ENCODE measurements around the gene FEZF1.

Gene FEZF1

DNA sequence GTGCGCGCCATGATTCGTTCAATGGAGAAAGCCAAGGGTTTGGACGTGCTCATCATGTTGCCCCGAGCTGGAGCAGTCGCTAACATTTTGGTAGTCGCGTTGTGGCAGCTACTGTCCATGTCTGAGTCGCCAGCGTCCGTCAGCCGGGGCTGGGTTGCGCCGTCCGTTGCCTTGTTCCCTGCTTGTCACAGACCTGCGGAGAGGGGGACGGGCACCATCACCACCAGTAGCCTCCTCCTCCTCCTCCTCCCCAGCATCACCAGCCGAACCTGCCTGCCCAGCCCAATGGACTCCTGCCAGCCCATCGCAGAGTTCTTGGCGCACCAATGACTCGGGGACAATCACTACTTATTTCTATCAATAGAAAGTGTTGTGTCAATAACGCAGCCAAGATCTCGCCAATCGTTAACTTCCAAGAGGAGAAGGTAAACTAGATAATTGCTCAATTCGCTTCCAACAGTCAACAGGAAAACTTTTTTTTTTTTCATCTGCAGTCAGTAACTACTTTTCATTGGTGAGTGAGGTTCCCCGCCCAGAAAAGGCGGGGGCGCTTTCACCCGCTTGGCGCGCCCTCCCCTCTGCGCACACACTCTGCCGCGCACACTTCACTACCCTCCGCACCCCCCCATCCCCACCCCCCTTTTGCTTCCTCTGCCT is at the start of gene FEZF1:
Gene FEZF1, minus strand, starts transcription at position 432 of the 657 bp plus-strand sequence. Its CDS starts 313 bp downstream, at position 119.
- DNase-seq: no peak

DNA sequence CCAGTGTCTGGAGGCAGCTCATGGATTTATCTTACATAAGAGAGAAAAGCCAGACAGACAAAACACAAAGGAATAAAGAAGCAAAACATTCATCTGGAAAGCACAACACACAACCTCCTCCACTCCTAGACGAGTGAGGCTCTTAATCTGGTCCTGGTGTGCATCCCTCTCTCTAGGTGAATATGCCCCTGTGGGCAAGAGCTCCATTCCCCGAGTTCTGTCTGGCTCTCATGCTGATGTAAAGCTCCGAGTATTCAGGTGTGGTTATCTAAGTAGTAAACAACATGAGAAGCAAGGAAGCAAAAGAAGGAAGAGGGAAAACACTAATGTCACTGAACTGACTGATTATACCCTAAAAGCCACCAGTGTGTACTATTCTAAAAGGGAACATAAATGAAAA is 47.9 kb upstream of the FEZF1 start:
- DNase-seq: no peak

DNA sequence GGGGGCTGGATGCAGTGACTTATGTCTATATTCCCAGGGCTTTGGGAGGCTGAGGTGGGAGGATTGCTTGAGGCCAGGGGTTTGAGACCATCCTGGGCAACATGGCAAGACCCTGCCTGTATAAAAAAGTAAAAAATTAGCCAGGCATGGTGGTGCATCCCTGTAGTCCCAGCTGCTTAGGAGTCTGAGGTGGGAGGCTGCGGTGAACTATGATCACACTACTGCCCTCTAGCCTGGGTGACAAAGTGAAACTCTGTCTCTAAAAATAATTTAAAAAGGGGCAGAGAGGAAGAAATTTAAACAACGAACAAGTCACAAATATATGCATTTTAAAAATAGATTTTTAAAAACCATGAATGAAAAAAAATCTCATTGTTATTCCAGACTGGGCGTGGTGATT is 46.2 kb upstream of the FEZF1 start:
- DNase-seq: no peak

DNA sequence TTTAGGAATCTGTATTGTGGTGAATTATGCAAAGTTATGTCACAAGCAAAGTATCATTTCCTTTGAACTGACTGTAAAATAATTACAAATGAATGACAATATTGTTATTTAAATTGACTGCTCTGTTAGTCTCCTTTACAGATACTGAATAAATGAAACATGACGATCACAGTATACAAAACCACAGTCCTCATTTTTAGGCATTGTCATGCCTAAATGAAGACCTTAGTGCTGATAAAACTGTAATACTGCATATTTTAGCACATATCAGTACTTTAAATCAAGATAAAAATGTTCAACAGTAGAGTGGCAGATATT is 39.7 kb upstream of the FEZF1 start:
- no peak for DNase-seq

DNA sequence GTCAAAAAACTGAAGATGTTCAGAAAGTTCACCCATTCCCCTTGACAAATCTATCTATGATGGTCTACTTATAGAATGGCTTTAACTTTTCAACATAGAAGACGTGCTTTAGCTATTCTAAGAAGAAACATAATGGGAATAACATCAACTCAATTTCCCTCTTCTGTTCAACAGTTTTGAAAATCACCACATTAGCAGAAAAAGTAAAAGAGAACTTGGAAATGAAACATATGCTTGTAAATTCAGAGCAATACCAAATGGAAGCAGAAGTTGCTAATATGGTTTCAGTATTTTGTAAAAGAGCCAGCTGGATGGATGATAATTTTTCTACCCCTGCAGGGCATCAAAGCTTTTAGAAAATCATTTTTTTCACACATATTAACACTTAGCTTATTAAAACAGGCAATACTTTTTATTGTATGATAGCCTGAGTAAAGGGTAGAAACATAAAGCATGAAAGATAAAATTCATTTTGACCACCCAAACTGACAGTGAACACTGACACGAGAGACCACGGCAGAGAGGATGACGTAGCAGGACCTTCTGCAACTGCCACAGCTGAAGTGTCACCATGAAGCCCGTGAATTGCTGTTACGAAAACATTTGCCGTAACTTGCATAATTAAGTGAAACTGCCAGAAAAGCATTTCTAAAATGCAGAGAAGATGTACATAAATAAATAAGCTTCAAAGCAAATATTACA is 39.2 kb upstream of the FEZF1 start:
- DNase-seq: no peak

DNA sequence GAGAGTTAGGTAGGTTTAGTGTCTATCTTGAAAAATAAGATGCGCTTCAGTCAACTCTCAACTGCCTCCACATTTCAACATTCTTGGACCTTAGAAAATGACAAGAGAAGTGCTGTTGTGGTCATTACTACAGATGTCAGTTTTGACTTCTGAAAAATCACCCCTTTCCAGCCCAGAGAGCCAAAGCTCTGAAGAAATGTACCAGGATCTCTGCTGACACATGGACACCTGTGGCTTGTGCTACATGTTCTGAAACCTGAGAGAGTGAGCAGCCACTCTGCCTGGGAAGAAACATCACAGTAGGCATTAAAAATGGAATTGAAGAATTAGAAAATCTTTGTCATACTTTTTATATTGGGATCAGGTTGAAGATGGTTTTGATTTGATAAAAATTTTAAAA is 35.9 kb upstream of the FEZF1 start:
- DNase-seq: no peak

DNA sequence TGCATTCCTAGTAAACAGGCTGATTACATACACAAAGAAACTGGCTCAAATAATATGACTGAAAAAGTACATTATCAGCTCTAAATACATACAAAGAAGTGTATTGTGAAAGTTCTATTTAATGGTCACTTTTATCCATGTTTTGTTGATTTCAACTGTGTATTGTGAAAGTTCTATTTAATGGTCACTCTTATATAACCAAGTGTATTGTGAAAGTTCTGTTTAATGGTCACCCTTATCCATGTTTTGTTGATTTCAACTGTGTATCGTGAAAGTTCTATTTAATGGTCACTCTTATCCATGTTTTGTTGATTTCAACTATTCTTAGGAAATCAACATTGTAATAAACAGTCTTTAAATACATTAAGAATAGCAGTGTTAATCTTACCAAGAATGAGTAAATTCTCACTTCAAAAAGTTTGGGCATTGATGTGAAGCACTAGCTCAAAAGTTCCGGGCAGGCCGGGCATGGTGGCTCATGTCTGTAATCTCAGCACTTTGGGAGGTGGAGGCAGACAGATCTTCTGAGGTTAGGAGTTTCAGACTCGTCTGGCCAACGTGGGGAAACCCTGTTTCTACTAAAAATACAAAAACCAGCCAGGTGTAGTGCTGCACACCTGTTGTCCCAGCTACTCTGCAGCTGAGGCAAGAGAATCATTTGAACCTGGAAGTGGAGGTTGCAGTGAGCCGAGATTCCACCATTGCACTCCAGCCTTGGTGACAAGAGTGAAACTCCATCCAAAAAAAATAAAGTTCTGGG is 34.8 kb upstream of the FEZF1 start:
- DNase-seq: no peak

DNA sequence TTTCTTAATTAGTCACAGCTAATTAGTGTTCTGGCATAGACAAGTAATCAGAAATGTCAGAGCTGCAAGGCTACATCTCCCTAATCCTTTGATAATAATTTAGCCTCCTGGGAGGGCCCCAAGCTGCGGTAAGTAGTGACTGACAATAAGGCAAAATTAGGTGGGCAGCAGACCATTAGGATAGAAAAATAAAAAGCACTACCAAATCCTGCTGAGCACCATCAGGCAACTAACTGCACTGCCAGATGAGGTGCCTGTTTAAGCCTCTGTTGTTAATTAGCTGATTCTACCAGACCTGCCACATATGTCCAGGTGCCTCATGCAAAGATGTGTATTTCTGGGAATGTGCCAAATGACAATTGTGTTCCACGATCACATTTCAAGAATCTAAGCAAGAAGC is 32.5 kb upstream of the FEZF1 start:
- no peak for DNase-seq

DNA sequence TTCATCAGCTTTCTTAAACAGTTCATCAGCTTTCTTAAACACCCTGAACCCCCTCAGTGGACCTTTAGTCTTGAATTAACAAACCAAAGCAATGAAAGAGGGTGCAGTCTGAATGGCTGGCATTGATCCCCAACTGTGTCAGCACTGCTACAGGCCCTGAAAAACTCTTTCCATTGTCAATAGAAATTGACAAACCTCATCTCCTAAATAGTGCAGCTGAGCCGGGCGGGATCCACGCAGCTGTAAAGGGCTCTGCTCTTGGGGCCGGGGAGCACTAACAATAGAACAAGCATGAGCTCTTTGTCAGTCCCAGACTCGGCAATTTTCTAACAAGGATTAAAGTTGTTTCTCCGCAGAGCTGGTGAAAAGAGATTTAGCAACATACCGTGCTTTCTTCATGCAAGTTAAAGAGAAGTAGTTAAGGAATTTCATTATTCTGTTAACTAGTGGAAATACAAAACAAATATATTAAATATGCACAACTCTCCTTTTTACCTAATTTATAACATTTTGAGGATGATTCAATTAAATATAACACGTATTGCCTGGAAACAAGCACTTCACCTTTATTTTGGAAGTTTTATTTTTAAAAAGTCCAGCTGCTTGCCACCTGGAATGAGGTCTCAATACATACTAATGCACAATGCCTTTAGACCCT is 24.7 kb upstream of the FEZF1 start:
- DNase-seq: no peak

DNA sequence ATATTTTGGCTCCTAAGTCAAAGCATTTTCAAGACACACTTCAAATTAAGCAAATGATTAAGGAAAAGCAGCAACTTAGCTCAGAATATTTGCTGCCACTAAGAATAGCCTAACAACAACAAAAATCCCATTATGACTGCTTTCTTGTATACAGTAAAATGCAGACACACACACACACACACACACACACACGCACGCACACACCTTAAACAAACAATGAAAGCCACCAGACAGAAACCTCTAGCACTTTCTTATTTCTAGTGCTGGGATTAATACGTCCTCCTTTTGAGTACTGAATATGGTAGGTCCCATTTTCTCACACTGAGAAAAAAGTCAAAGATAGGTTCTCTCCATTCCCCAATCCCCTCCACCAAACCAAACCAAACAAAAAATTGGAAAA is 23.4 kb upstream of the FEZF1 start:
- no peak for DNase-seq

DNA sequence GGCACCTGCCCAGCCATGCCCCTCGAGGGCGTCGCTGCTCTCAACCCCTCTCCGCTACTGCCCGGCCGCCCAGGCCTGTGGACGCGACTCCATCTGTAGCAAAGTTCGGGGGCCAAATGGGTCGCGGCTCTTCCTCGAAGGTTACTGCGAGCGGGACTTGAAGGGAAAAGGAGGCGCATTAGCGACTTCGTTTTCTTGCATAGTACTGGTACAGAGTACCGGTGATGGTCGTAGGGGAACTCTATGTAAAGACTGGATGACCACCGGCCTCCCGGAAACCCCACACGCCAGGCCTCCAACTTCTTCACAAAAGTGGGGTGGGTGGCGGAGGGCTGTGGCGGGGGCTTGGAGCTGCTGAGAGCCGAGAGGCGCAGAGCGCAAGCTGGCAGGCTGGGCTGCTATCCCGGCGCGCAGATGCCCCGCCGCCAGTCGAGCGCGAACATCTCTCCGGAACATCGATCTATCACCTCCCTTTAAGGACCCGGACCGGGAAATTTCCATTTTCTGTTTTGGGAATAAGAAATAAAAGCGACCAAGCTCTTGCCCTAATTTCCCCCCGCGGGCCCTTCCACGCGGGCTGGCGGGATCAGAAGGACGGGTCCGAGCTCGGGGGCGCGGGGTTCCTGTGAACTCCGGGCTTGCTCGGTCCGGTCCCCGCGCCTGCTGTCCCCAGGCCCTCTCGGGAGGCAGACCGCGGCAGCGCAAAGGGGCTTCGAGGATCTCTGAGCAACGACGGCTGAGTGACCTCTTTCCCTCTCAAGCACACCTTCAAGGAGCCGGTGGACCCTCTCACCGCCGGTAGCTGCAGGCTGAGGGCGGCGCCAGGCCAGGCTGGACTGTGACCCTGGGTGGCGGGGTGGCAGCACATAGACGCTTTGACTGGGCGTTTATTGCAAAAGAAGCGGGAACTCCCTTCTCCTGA is 12.2 kb upstream of the FEZF1 start:
- DNase-seq: no peak

DNA sequence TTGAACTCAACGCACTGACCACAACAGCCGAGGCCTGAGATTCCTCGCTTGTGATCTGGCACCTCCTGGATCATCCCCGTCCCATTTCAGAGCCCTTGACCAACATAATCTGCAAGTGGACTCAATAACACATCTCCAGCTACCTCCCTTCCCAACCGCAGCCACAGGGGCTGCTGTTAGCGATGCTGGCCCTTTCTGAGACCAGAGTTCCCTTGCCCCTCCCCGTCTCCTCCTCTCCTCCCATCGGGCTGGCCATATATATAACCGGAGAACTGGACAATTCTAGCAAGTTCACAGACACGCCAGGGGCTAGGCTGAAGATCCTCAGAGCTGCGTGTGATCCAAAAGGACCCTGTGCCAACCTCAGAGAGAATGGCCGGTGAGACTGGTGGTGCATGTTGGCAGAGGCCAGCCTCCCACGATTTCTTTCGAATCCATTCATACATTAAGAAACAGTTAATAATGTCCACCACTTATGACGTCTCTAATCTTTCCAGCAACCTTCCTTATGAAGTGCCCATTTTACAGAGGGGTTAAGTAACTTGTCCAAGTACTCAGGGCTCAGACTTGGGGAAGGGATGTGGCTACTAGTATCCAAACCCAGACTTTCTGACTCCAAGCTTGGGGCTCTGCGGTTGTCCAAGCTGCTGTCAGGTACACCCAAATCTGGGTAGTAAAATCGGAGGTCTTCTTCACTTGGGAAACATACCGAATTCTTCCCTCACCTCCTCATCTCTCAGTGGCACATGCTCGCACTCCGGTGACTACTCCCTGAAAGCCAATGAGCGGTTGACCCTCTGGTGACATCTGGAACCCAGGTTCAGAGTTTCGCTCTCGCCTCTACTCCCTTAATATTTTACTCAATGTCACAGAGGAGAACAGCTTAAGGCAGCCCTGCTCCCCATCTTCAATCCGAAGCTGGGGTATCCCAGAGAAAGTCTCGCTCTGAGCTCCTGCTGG is 11.2 kb upstream of the FEZF1 start:
- DNase-seq: no peak

DNA sequence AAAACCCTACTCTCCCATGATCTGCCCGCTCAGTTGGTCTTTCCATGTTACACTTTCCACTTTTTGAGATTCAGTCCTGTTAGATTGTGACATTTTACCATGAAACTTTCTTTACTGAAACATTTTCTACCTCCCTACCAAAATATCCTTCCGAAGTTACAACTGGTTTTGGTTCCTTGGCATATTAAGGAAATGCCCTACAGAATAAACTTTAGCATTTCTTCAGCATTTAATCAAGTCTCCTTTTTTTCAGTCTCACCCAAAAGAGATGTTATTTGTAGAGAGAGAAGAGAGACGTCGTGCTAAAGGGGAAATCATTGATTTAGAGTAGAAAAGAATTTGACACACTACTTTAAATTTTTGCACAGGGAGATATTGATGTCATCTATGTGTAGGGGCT is 9.7 kb upstream of the FEZF1 start:
- DNase-seq: no peak

DNA sequence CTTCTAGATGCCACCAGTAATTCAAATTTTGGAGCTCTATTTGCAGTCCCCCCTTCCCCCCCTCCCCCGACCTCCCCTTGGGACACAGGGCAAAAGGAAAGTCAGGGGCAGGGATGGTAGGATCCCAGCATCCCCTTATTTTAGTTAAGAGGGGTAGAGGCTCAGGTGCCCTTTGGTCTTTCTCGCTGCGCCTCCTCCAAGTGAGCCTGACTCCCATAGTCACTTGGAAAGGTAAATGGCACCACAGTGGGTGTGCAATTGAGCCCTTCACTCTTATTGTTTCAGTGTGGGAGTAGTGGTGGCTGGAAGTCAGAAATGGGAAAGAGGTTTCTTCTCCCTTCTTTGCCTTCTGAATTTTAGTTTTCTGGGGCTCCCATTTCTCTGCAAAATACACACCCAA is 8.2 kb upstream of the FEZF1 start:
- DNase-seq: no peak

DNA sequence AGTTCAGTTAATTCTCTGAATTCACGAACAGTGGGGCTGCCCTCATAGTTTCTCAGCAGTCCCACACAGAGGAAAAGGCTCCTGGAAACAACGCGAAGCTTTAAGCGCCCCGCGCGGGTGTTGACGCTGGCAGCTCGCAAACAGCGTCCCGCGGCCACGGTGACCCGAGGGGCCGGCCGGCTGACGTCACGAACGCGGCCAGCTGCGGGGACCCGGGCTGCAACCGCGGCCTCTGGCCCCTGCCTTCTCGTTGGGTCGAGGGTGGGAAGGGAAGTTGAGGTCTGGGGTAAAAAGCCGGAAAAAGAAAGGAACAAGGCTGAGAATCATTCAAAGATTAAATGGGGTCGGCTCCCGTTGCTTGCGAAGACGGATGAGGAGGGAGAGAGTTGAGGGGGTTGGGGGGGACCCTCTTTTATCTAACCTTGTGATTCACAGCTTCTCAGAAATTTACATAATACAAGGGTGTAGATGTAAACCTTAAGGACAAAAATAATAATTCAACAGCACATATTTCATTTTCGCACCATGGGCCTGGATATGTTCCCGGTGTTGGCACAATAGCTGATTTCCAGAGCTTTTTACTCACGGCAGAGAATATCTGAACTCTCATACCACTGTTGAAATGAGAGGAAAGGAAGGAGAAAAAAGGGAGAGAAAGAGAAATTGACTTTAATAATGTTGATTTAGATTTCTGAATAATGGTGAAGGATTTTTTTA is 7.3 kb upstream of the FEZF1 start:
- DNase-seq: no peak

DNA sequence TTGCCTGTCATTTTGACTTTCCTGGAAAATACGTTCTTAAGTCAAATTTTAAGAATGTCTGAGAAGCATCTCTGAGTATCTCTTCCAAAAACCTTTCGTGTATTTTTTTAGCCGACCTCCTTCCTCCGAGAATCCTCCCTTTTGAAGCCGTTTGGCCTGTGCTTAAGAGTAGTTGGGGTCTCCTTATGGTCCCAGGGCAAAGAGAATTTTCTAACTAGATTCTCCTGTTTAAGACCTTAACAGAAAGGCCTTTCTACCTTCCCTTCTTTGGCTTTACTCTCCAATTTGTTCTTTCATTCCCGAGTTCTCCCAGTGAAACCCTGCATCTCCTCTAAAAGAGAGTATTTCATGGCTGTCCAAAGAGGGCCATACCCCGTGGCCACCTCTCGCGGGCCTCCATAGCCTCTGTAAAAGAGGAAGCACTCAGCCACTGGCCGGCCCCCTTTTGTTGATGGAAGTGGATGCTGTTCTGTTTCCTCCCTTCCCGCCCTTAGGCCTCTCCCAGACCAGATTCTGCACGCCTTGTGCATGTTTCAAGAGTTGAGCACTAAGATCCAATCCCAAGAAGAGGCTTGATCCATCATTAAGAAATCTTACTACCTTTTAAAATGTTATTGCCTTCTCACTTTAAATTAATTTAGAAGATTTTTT is 6.6 kb upstream of the FEZF1 start:
- no peak for DNase-seq

DNA sequence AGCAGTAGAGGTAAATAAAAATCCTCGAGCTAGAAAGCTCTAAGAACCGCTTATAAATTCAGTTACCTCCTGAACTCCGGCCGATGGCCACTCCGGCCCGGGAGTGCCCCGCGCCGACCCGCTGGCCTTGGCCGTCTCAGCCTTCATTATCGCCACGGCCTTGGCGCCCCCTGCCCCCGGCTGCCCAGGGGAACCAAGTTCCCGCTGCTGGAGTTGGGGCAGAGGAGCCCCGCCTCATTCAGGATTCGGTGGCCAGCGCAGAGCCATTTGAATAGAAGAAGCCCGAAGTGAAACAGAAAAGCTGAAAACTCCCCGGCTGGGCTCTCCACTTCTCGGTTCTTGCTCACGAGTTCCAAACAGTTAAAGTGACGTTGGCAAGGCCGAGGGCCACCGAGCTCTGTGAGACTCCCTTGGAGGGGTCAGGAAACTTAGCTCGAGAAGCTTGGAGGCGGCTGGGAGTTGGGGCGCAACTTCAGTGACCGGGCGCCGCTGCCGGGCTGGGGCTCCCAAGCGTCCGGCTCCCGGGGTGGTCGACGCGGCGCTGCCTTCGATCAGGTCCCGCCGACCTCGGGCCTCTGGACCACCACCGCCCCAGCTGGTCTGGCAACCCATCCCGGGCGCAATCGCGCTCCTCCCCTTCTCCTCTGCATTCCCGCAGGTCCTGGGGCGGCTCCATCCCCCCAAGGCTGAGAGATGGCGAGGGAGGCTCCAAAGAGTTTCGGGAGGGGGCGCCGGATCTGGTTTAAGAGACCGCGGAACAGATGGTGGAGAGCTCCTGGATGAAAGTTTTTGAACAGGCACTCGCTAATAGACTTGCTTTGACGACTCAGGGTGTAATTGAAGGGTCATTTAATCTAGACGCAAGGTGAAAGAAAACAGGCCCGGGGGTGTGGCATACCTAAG is 5.8 kb upstream of the FEZF1 start:
- DNase-seq: no peak

DNA sequence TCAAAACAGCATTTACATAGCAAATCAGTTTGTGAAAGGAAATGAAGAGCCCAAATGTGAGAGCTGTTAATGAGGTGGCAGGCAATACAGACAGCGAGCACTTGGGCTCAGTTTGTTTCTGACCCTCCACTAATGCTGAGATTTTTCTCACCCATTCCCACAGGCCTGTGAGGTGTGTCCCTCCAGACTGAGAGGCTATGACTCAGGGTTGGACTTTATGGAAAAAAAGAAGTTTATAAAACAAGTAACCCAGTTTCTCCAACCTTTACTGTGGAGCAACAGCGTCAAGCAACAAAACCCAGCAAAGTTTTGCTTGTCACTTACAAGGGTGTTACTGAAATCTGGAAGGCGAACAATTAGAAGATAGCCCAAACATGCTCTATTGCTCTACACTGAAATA is 4.9 kb upstream of the FEZF1 start:
- no peak for DNase-seq

DNA sequence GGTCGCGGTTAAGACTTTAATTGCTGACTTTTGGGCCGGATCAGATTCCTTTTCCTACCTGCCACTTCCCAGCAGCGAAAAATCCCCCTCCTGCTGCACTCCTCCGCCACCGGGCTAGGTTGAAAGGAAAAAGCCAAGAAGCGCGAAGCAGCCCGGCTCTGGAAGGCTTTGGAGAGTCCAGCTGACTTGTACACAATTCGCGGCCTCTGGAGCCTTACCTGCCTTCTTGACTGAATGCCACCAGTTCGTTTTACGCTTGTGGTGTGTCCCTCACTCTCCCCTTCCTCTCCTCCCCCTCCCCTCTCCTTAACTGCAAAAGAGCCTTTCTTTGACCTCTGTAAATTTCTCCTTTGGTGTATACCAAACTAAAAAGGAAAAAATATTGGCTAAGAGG is 2.7 kb upstream of the FEZF1 start:
- DNase-seq: no peak
